MCF 10A (cell line): Measurements from ENCODE around the gene SPOCK3. TPM values are rescaled to one million over a fixed set of nuclear protein-coding genes. Genes with fewer than 3 reads are reported as not detected.
"Not testable (repeated sequence)": the region's sequence is repeated elsewhere in the genome, so short reads cannot be mapped to it uniquely, and the experiment has no call there.

Source experiments
- BruUV-seq: library from RNA; stranded (reverse); fragments of 400-500 nt; replicated peaks from 2 replicates; lab custom pipeline; 2021; lab: Mats Ljungman, UMichigan
- CTCF ChIA-PET: fragments of 300-600 bp; sonication (Branson Sonifier 250); formaldehyde crosslinking; extraction: SDS; loops from one replicate; lab custom pipeline; 2021; ENCODE audit warnings: antibody characterized with exemption, inconsistent platforms; lab: Yijun Ruan, JAX
- POLR2A ChIA-PET: fragments of 300-600, 350-650 bp; sonication (Branson Sonifier 250); formaldehyde crosslinking; extraction: SDS; loops from one replicate; lab custom pipeline; 2020; ENCODE audit warnings: antibody characterized with exemption, inconsistent platforms; lab: Yijun Ruan, JAX
- DNase-seq: peaks from one replicate; pipeline ENCODE4 v3.0.0-alpha.2; 2018; ENCODE audit not compliant: unreplicated experiment
- H3K27ac Mint-ChIP-seq: one replicate; pipeline ENCODE4 v1.8.0; 2022; ENCODE audit warnings: mild to moderate bottlenecking, low read depth, mixed read lengths; ENCODE audit not compliant: unreplicated experiment
- H3K27me3 Mint-ChIP-seq: one replicate; pipeline ENCODE4 v1.8.0; 2022; ENCODE audit warnings: mixed read lengths; ENCODE audit not compliant: insufficient read depth, unreplicated experiment
- H3K36me3 Mint-ChIP-seq: one replicate; pipeline ENCODE4 v1.8.0; 2022; ENCODE audit warnings: mild to moderate bottlenecking, moderate library complexity, mixed read lengths; ENCODE audit not compliant: insufficient read depth, unreplicated experiment
- H3K4me1 Mint-ChIP-seq: one replicate; pipeline ENCODE4 v1.8.0; 2022; ENCODE audit warnings: mixed read lengths; ENCODE audit not compliant: insufficient read depth, unreplicated experiment
- H3K4me3 Mint-ChIP-seq: one replicate; pipeline ENCODE4 v1.8.0; 2022; ENCODE audit warnings: mild to moderate bottlenecking, moderate library complexity, mixed read lengths; ENCODE audit not compliant: unreplicated experiment
- H3K9me3 Mint-ChIP-seq: one replicate; pipeline ENCODE4 v1.8.0; 2022; ENCODE audit warnings: mixed read lengths; ENCODE audit not compliant: unreplicated experiment
- CTCF ChIP-seq: fragments of 200-600 bp; IDR thresholded peaks from one replicate; pipeline ENCODE4 v1.8.0; 2022; ENCODE audit warnings: antibody characterized with exemption, mild to moderate bottlenecking; ENCODE audit not compliant: unreplicated experiment
- intact Hi-C: fragments of 100-400 bp; cut with micrococcal nuclease; formaldehyde crosslinking; loops from 2 replicates; pipeline ENCODE4 v1.14.1; 2022
- total RNA-seq: library from RNA; stranded (reverse); gene quantifications from 2 replicates; pipeline ENCODE4 v1.2.3, GENCODE V29; 2022

SPOCK3 gene
- total RNA-seq, 1 experiment from 2014 or later = not detected

GRCh38 chr4:166798126-166798525 lies 436.2 kb downstream of the SPOCK3 start:
- Mint-ChIP-seq H3K36me3 (no peaks in the 10 kb centered on the region), H3K27me3 (no peaks in the 10 kb centered on the region), H3K4me1 (no peaks in the 10 kb centered on the region), H3K9me3 (no peaks in the 10 kb centered on the region), H3K4me3 (no peak overlapping the region), H3K27ac (no peak overlapping the region)
- ChIA-PET POLR2A (interaction anchor here (0.5 to 0.9 kb wide), 3 partner anchors 8 to 925 kb away, joined by 3 read pairs; partner anchors contain the start of gene TLL1), CTCF (interaction anchor here (0.6 kb wide), 1 partner anchor 41 kb away, joined by 3 read pairs; no protein-coding TSS in a partner anchor)
- DNase-seq = no peak
- no TSS peak for BruUV-seq
- TF ChIP-seq CTCF = no peak
- intact Hi-C loops = no loop called here

GRCh38 chr4:166777760-166778159 lies 456.5 kb downstream of the SPOCK3 start:
- Mint-ChIP-seq H3K4me3 (no peak overlapping the region), H3K36me3 (no peaks in the 10 kb centered on the region), H3K27ac (no peak overlapping the region), H3K4me1 (no peaks in the 10 kb centered on the region), H3K27me3 (no peaks in the 10 kb centered on the region), H3K9me3 (no peaks in the 10 kb centered on the region)
- POLR2A ChIA-PET = interaction anchor here (0.7 kb wide), 1 partner anchor 1421 kb away, joined by 3 read pairs; no protein-coding TSS in a partner anchor
- TF ChIP-seq CTCF = no peak
- CTCF ChIA-PET = no interaction called here
- BruUV-seq = no TSS peak
- intact Hi-C loops = no loop called here
- DNase-seq = no peak

- no peak for TF ChIP-seq CTCF
- Mint-ChIP-seq H3K27me3 (no peaks in the 10 kb centered on the region), H3K4me1 (no peaks in the 10 kb centered on the region), H3K27ac (no peak overlapping the region), H3K4me3 (no peak overlapping the region), H3K9me3 (peaks cover 8% of the 10 kb centered on the region), H3K36me3 (no peaks in the 10 kb centered on the region)
- ChIA-PET POLR2A (no interaction called here), CTCF (interaction anchor here (0.7 kb wide), 1 partner anchor 71 kb away, joined by 3 read pairs; no protein-coding TSS in a partner anchor)
- BruUV-seq = no TSS peak
- intact Hi-C loops = no loop called here
- no peak for DNase-seq
Measured at GRCh38 chr4:166763018-166763417, 471.3 kb downstream of the SPOCK3 start.

- H3K36me3 Mint-ChIP-seq = no peaks in the 10 kb centered on the region
- no peaks in the 10 kb centered on the region for H3K27me3 Mint-ChIP-seq
- no peak overlapping the region for H3K4me3 Mint-ChIP-seq
- no TSS peak for BruUV-seq
- TF ChIP-seq CTCF = no peak
- peaks cover 6% of the 10 kb centered on the region for H3K9me3 Mint-ChIP-seq
- H3K27ac Mint-ChIP-seq = no peak overlapping the region
- H3K4me1 Mint-ChIP-seq = no peaks in the 10 kb centered on the region
- ChIA-PET POLR2A (no interaction called here), CTCF (no interaction called here)
- intact Hi-C loops = no loop called here
- DNase-seq = no peak
Measured at GRCh38 chr4:166741742-166742141, 492.6 kb downstream of the SPOCK3 start.

- H3K9me3 Mint-ChIP-seq, DNase-seq, H3K4me1 Mint-ChIP-seq, CTCF ChIA-PET, BruUV-seq, H3K36me3 Mint-ChIP-seq, H3K27me3 Mint-ChIP-seq, intact Hi-C loops, H3K4me3 Mint-ChIP-seq, H3K27ac Mint-ChIP-seq, POLR2A ChIA-PET: not testable (repeated sequence)
Measured at GRCh38 chr4:166739215-166739614, 495.1 kb downstream of the SPOCK3 start.
